Tibial artery (tissue), 4 donors: ENCODE results near the gene HES1.

Source experiments
- DNase-seq, 2 donors: peaks; one replicate each; pipeline ENCODE4 v3.0.0-alpha.2; 2019
- H3K27ac ChIP-seq, 2 donors: fragments of 200-600 bp; sonication (generic) in 1 of 2; 1 replicate in 1 of 2; 2 replicates in 1 of 2; pipeline ENCODE4 v1.5.1; 2018 to 2019; ENCODE audit warnings: mild to moderate bottlenecking in 1 of 2
- H3K27me3 ChIP-seq, 2 donors: fragments of 200-600 bp; sonication (generic) in 1 of 2; one replicate each; pipeline versions ENCODE4 v1.5.1 to v1.6.0; 2016 to 2019
- H3K36me3 ChIP-seq, 3 donors: fragments of 200-600 bp; sonication (generic) in 2 of 3; one replicate each; pipeline ENCODE4 v1.5.1; 2016 to 2019; ENCODE audit warnings: mild to moderate bottlenecking in 2 of 3
- H3K4me1 ChIP-seq, 4 donors: fragments of 200-600 bp; sonication (generic) in 2 of 4; 1 replicate in 3 of 4; 2 replicates in 1 of 4; pipeline ENCODE4 v1.5.1; 2016 to 2019
- H3K4me3 ChIP-seq, 2 donors: fragments of 200-600 bp; sonication (generic) in 1 of 2; 1 replicate in 1 of 2; 2 replicates in 1 of 2; pipeline ENCODE4 v1.5.1; 2018 to 2019; ENCODE audit warnings: mild to moderate bottlenecking in 2 of 2
- H3K9me3 ChIP-seq, 3 donors: fragments of 200-600 bp; sonication (generic) in 1 of 3; one replicate each; pipeline ENCODE4 v1.5.1; 2016 to 2019
- CTCF ChIP-seq, 2 experiments: fragments of 200-600 bp in 1 of 2; fragments of 450-650 bp in 1 of 2; IDR thresholded peaks; one replicate each; pipeline ENCODE4 v1.5.1; 2017 to 2019; ENCODE audit warnings: antibody characterized with exemption in 2 of 2, mild to moderate bottlenecking in 1 of 2, moderate library complexity in 1 of 2
- intact Hi-C: fragments of 100-400 bp; cut with DNase I; formaldehyde crosslinking; loops from one replicate; pipeline ENCODE4 v1.15.0; 2023; ENCODE audit warnings: low total_unique reads

The HES1 gene

GRCh38 chr3:194169595-194169994 is 33.6 kb downstream of the HES1 start:
- Histone ChIP-seq H3K4me3 (no peak overlapping the region), H3K9me3 (no peaks in the 10 kb centered on the region), H3K27ac (no peak overlapping the region), H3K4me1 (peaks cover 0 to 6% (median 4%) of the 10 kb centered on the region in 4 donors), H3K27me3 (peaks cover 0 to 59% of the 10 kb centered on the region in 2 donors), H3K36me3 (no peaks in the 10 kb centered on the region)
- TF ChIP-seq CTCF (IDR thresholded peaks at IDR 0.05), result no peak
- intact Hi-C loops, result no loop called here
- DNase-seq, result no peak

GRCh38 chr3:194170793-194171192 is 34.8 kb downstream of the HES1 start:
- Histone ChIP-seq H3K27ac (no peak overlapping the region), H3K36me3 (no peaks in the 10 kb centered on the region), H3K4me3 (no peak overlapping the region), H3K9me3 (no peaks in the 10 kb centered on the region), H3K27me3 (peaks cover 0 to 60% of the 10 kb centered on the region in 2 donors), H3K4me1 (peaks cover 0 to 6% (median 4%) of the 10 kb centered on the region in 4 donors)
- intact Hi-C loops, result no loop called here
- TF ChIP-seq CTCF (IDR thresholded peaks at IDR 0.05), result no peak
- no peak for DNase-seq

- peaks cover 0 to 43% of the 10 kb centered on the region in 2 donors for H3K27me3 ChIP-seq
- H3K36me3 ChIP-seq, result no peaks in the 10 kb centered on the region
- H3K9me3 ChIP-seq, result no peaks in the 10 kb centered on the region
- no peak overlapping the region for H3K4me3 ChIP-seq
- H3K27ac ChIP-seq, result no peak overlapping the region
- intact Hi-C loops, result no loop called here
- TF ChIP-seq CTCF (IDR thresholded peaks at IDR 0.05), result no peak
- no peaks in the 10 kb centered on the region for H3K4me1 ChIP-seq
- DNase-seq, result peak in 1 of 2 donors; percentile 34
These were observed 38.5 kb downstream of the HES1 start for GRCh38 chr3:194174406-194174805.

GRCh38 chr3:194174980-194175379 is 39.0 kb downstream of the HES1 start:
- intact Hi-C loops, result no loop called here
- TF ChIP-seq CTCF (IDR thresholded peaks at IDR 0.05), result no peak
- no peaks in the 10 kb centered on the region for H3K36me3 ChIP-seq
- H3K27me3 ChIP-seq, result peaks cover 0 to 38% of the 10 kb centered on the region in 2 donors
- DNase-seq, result no peak
- no peaks in the 10 kb centered on the region for H3K4me1 ChIP-seq
- no peak overlapping the region for H3K27ac ChIP-seq
- H3K4me3 ChIP-seq, result no peak overlapping the region
- H3K9me3 ChIP-seq, result no peaks in the 10 kb centered on the region

GRCh38 chr3:194176274-194176991 is 40.5 kb downstream of the HES1 start:
- Histone ChIP-seq H3K9me3 (no peaks in the 10 kb centered on the region), H3K4me3 (no peak overlapping the region), H3K27ac (no peak overlapping the region), H3K4me1 (no peaks in the 10 kb centered on the region), H3K27me3 (peaks cover 0 to 30% of the 10 kb centered on the region in 2 donors), H3K36me3 (no peaks in the 10 kb centered on the region)
- intact Hi-C loops, result no loop called here
- TF ChIP-seq CTCF (IDR thresholded peaks at IDR 0.05), result no peak
- no peak for DNase-seq
